Mammary epithelial cell (primary cell): Measurements from ENCODE around the gene PERM1.

Source experiments
- EZH2 ChIP-seq: IDR thresholded peaks from 2 replicates; pipeline ENCODE4 v1.6.1; 2012; ENCODE audit warnings: low read length, inconsistent platforms, borderline replicate concordance
- TF ChIP-seq, protein P1 (sequence below), 2 donors: IDR thresholded peaks in 1 of 2; conservative IDR thresholded peaks in 1 of 2; 2 replicates each; pipeline ENCODE4 v1.5.1; 2011 to 2012; ENCODE audit warnings: inconsistent platforms in 2 of 2, low read length in 2 of 2, mild to moderate bottlenecking in 2 of 2, control low read depth in 1 of 2, low read depth in 1 of 2; ENCODE audit not compliant: insufficient read depth in 1 of 2; ENCODE audit errors: extremely low read depth in 1 of 2

DNA sequence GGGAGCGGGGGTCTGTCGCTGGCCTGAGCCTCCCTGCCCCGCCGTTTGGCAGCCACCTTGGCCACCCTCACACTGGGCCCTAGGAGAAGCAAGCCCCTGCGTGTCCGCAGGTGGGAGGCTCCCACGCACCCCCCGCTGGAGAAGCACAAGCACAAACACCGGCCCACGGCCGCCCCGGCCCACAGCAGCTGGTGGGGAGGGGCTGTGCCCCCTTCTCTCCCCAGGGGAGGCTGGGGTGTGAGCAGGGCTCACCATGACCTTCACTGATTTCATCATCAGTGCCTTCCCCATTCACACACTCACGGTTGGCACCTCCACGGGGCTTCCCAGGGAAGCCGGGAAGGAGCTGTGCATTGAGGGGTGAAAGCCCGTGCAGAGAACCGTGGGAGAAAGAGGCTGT, 45.9 kb upstream of the PERM1 start:
- TF ChIP-seq, protein P1, sequence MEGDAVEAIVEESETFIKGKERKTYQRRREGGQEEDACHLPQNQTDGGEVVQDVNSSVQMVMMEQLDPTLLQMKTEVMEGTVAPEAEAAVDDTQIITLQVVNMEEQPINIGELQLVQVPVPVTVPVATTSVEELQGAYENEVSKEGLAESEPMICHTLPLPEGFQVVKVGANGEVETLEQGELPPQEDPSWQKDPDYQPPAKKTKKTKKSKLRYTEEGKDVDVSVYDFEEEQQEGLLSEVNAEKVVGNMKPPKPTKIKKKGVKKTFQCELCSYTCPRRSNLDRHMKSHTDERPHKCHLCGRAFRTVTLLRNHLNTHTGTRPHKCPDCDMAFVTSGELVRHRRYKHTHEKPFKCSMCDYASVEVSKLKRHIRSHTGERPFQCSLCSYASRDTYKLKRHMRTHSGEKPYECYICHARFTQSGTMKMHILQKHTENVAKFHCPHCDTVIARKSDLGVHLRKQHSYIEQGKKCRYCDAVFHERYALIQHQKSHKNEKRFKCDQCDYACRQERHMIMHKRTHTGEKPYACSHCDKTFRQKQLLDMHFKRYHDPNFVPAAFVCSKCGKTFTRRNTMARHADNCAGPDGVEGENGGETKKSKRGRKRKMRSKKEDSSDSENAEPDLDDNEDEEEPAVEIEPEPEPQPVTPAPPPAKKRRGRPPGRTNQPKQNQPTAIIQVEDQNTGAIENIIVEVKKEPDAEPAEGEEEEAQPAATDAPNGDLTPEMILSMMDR (conservative IDR thresholded peaks at IDR 0.05 in 1 of 2, IDR thresholded peaks at IDR 0.05 in 1 of 2; ENCODE audit: extremely low read depth in 1 of 2, insufficient read depth in 1 of 2, low read depth in 1 of 2, low read length in 2 of 2), result no peak
- no peak for TF ChIP-seq EZH2
